Fibroblast of mammary gland (primary cell): ENCODE results near the gene WWOX.

Experiments used
- DNase-seq: peaks from one replicate; pipeline ENCODE4 v3.0.0-alpha.2; 2010; ENCODE audit warnings: low read depth
- H3K4me3 ChIP-seq: 2 replicates; pipeline ENCODE4 v1.5.1; 2011; ENCODE audit warnings: low read depth, mild to moderate bottlenecking, low read length, moderate library complexity; ENCODE audit not compliant: control insufficient read depth
- TF ChIP-seq, protein P1 (sequence below): conservative IDR thresholded peaks from 2 replicates; pipeline ENCODE4 v1.5.1; 2011; ENCODE audit warnings: low read depth, low read length, inconsistent platforms; ENCODE audit not compliant: control insufficient read depth, insufficient read depth

Gene WWOX

GRCh38 chr16:78838276-78838675 lies 738.8 kb downstream of the WWOX start:
- TF ChIP-seq, protein P1, sequence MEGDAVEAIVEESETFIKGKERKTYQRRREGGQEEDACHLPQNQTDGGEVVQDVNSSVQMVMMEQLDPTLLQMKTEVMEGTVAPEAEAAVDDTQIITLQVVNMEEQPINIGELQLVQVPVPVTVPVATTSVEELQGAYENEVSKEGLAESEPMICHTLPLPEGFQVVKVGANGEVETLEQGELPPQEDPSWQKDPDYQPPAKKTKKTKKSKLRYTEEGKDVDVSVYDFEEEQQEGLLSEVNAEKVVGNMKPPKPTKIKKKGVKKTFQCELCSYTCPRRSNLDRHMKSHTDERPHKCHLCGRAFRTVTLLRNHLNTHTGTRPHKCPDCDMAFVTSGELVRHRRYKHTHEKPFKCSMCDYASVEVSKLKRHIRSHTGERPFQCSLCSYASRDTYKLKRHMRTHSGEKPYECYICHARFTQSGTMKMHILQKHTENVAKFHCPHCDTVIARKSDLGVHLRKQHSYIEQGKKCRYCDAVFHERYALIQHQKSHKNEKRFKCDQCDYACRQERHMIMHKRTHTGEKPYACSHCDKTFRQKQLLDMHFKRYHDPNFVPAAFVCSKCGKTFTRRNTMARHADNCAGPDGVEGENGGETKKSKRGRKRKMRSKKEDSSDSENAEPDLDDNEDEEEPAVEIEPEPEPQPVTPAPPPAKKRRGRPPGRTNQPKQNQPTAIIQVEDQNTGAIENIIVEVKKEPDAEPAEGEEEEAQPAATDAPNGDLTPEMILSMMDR: no peak
- no peak overlapping the region for H3K4me3 ChIP-seq
- DNase-seq: no peak

DNA sequence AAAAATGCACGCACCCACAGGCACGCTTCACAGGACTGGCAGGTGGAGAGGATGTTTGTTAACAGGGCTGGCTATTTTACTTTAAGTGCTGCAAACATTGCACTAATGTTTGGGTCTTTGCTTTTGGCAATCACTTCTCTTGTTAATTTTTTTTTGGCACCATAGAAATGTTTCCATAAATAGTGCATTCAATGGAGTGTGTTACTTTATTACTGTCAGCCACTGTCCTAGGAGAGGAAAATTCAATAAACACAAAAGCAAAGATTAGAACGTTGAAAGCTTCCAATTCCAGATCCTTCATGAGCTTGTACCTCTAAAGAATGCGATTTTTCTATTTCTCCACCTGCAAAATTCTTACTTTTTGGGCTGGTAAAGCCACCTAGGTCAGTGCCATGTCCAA lies 743.5 kb downstream of the WWOX start:
- TF ChIP-seq, protein P1: no peak
- no peak for DNase-seq
- no peak overlapping the region for H3K4me3 ChIP-seq

GRCh38 chr16:78843978-78844377 lies 744.5 kb downstream of the WWOX start:
- no peak overlapping the region for H3K4me3 ChIP-seq
- DNase-seq: no peak
- TF ChIP-seq, protein P1: no peak

DNA sequence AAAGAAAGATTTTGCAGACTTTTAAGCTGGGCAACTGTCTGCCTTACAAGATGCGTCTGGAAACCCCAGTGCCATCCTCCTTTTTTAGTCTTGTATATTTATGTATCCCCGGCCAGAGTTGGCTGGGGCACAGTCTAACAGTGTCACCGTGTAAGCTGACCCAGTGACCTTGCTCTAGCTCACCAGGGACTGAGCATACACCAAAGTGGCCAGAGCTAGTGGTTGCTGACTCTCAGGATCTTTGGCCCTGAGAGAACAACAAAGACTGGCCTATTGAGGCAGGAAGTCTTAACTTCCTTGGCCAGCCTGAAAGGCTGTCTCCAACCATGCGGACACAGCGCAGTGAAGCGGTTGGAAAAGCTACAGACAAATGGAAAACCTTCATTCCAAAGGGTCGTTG lies 745.2 kb downstream of the WWOX start:
- DNase-seq: no peak
- TF ChIP-seq, protein P1: no peak

DNA sequence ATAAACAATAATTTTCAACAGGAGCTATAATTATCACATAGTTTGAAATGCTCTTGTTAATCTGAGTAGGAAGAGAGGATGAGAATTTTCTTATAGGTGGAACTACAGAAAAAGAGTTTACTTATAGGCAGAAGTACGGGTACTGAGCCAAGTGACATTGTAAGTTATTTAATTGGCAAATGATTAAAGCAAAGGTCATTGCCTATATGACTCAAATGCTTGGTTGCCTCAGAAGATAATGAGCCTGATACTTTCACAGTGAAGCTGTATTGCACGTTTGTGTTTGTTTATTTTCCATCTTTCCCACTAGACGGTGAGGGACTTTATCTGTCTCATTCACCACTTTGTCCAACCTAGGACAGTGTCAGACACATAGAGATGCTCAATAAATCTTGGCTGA lies 751.8 kb downstream of the WWOX start:
- H3K4me3 ChIP-seq: no peak overlapping the region
- TF ChIP-seq, protein P1: no peak
- no peak for DNase-seq

More for the DNA sequence above, 745.2 kb downstream of the WWOX start:
- no peak overlapping the region for H3K4me3 ChIP-seq

DNA sequence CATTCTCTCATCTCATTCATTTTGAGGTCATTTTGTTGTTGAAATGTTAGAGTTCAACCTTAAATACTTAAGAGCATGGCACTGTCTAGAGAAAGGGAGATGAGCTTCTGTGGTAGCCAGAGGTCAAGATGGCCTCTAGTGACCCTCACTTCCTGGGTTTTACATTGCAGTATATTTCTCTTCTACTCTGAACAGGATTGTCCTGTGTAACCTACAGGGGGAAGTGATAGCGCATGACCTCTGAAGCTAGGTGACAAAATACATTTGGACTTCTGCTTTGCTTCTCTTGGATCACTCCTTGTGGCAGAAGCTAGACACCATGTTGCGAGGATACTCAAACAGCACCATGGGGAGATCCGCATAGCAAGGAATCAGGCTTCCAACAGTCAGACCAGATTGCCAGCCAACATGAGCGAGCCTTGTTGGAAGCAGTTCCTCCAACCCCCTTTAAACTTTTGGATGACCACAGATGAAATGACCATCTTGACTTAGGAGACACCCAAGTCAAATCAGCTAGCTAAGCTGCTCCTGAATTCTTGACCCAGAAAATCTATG lies 752.7 kb downstream of the WWOX start:
- H3K4me3 ChIP-seq: no peak overlapping the region
- DNase-seq: no peak
- TF ChIP-seq, protein P1: no peak

GRCh38 chr16:78862022-78862421 lies 762.6 kb downstream of the WWOX start:
- TF ChIP-seq, protein P1: no peak
- H3K4me3 ChIP-seq: no peak overlapping the region
- no peak for DNase-seq
